Activated B cell treated with CpG ODN at 0.5 μM for 24 hours (primary cell): ENCODE results near the gene PARN. TPM values are rescaled to one million over a fixed set of nuclear protein-coding genes. Genes with fewer than 3 reads are reported as not detected.
A peak's percentile ranks its signal among the peaks of the same experiment; 100 is the strongest.

Source experiments
- ATAC-seq: fragments of 200-7000 bp; cut with Tn5 transposase; one replicate; pipeline ENCODE4 v1.10.0; 2021; ENCODE audit warnings: low read depth, mild to moderate bottlenecking, moderate library complexity
- CTCF ChIA-PET: fragments of 350-600 bp; sonication (Branson Sonifier 250); formaldehyde crosslinking; loops from one replicate; lab custom pipeline; 2021; ENCODE audit warnings: antibody characterized with exemption; lab: Charles Lee
- POLR2A ChIA-PET: fragments of 350-600 bp; sonication (Branson Sonifier 250); formaldehyde crosslinking; loops from one replicate; lab custom pipeline; 2021; ENCODE audit warnings: antibody characterized with exemption; lab: Charles Lee
- DNase-seq: peaks from one replicate; pipeline ENCODE4 v3.0.0; 2022
- H3K27ac Mint-ChIP-seq: one replicate; pipeline ENCODE4 v1.8.0; 2020; ENCODE audit warnings: mixed read lengths
- H3K27me3 Mint-ChIP-seq: one replicate; pipeline ENCODE4 v1.8.0; 2021; ENCODE audit warnings: mixed read lengths
- H3K36me3 Mint-ChIP-seq: one replicate; pipeline ENCODE4 v1.8.0; 2021; ENCODE audit warnings: low read depth, mixed read lengths
- H3K4me1 Mint-ChIP-seq: one replicate; pipeline ENCODE4 v1.8.0; 2021; ENCODE audit warnings: mixed read lengths
- H3K4me3 Mint-ChIP-seq: one replicate; pipeline ENCODE4 v1.8.0; 2020; ENCODE audit warnings: mild to moderate bottlenecking, mixed read lengths
- H3K9me3 Mint-ChIP-seq: one replicate; pipeline ENCODE4 v1.8.0; 2020; ENCODE audit warnings: mixed read lengths
- CTCF ChIP-seq: fragments of 200-600 bp; IDR thresholded peaks from one replicate; pipeline ENCODE4 v1.8.0; 2022; ENCODE audit warnings: antibody characterized with exemption, mild to moderate bottlenecking
- intact Hi-C: fragments of 100-400 bp; cut with micrococcal nuclease; formaldehyde crosslinking; loops from one replicate; pipeline ENCODE4 v1.15.1; 2024
- total RNA-seq: library from RNA; stranded (reverse); gene quantifications from 2 replicates; pipeline ENCODE4 v1.2.3, GENCODE V29; 2022

The PARN gene
- 47.3 and 49.6 TPM in 2 replicates for total RNA-seq

GRCh38 chr16:14629919-14630619 is at the start of gene PARN:
PARN (minus strand) TSS chr16:14630260; CDS start chr16:14630125, 135 bp downstream.
- Mint-ChIP-seq H3K27me3 (no peaks in the 10 kb centered on the region), H3K4me3 (peak within 1 kb of the TSS; percentile 92), H3K9me3 (peaks cover 3% of the 10 kb centered on the region), H3K36me3 (peaks cover 47% of the 10 kb centered on the region), H3K27ac (peak within 1 kb of the TSS; percentile 97), H3K4me1 (peaks cover 50% of the 10 kb centered on the region)
- ATAC-seq (peak; percentile 70), DNase-seq (peak; percentile 98)
- ChIA-PET POLR2A (interaction anchor here (0.5 to 2.2 kb wide), 12 partner anchors 10 to 710 kb away, joined by 3 to 17 read pairs (median 5); partner anchors contain the start of gene ERCC4), CTCF (interaction anchor here (0.6 kb wide), 1 partner anchor 24 kb away, joined by 3 read pairs; no protein-coding TSS in a partner anchor)
- TF ChIP-seq CTCF = no peak
- intact Hi-C loops = loop anchor here (1.0 to 10.0 kb wide), 4 partner anchors 22 to 1012 kb away; partner anchors contain the start of genes ERCC4, MARF1 and RRN3

- no peaks in the 10 kb centered on the region for H3K9me3 Mint-ChIP-seq
- no peak overlapping the region for H3K4me3 Mint-ChIP-seq
- CTCF ChIA-PET = no interaction called here
- ATAC-seq = no peak
- peaks cover 4% of the 10 kb centered on the region for H3K27me3 Mint-ChIP-seq
- intact Hi-C loops = no loop called here
- POLR2A ChIA-PET = no interaction called here
- no peak for DNase-seq
- no peaks in the 10 kb centered on the region for H3K4me1 Mint-ChIP-seq
- no peaks in the 10 kb centered on the region for H3K36me3 Mint-ChIP-seq
- TF ChIP-seq CTCF = no peak
- no peak overlapping the region for H3K27ac Mint-ChIP-seq
These were observed 48.9 kb upstream of the PARN start for GRCh38 chr16:14678748-14679497.

- Mint-ChIP-seq H3K27ac (no peak overlapping the region), H3K27me3 (peaks cover 4% of the 10 kb centered on the region), H3K36me3 (no peaks in the 10 kb centered on the region), H3K4me1 (peaks cover 6% of the 10 kb centered on the region), H3K9me3 (no peaks in the 10 kb centered on the region), H3K4me3 (no peak overlapping the region)
- no peak for DNase-seq
- POLR2A ChIA-PET = no interaction called here
- no peak for ATAC-seq
- intact Hi-C loops = no loop called here
- CTCF ChIA-PET = no interaction called here
- no peak for TF ChIP-seq CTCF
These were observed 47.6 kb upstream of the PARN start for GRCh38 chr16:14677627-14678026.

- H3K4me3 Mint-ChIP-seq = no peak overlapping the region
- H3K27me3 Mint-ChIP-seq = peaks cover 4% of the 10 kb centered on the region
- intact Hi-C loops = no loop called here
- POLR2A ChIA-PET = no interaction called here
- H3K4me1 Mint-ChIP-seq = peaks cover 16% of the 10 kb centered on the region
- no peak for TF ChIP-seq CTCF
- no peaks in the 10 kb centered on the region for H3K9me3 Mint-ChIP-seq
- H3K36me3 Mint-ChIP-seq = no peaks in the 10 kb centered on the region
- CTCF ChIA-PET = no interaction called here
- no peak overlapping the region for H3K27ac Mint-ChIP-seq
- DNase-seq = no peak
- ATAC-seq = no peak
These were observed 46.6 kb upstream of the PARN start for GRCh38 chr16:14676633-14677032.

- TF ChIP-seq CTCF = no peak
- peak overlapping the region; percentile 59 for H3K27ac Mint-ChIP-seq
- no peaks in the 10 kb centered on the region for H3K9me3 Mint-ChIP-seq
- peak; percentile 73 for ATAC-seq
- POLR2A ChIA-PET = no interaction called here
- peak overlapping the region; percentile 56 for H3K4me3 Mint-ChIP-seq
- intact Hi-C loops = no loop called here
- H3K4me1 Mint-ChIP-seq = peaks cover 18% of the 10 kb centered on the region
- H3K36me3 Mint-ChIP-seq = peaks cover 23% of the 10 kb centered on the region
- no peaks in the 10 kb centered on the region for H3K27me3 Mint-ChIP-seq
- DNase-seq = no peak
- CTCF ChIA-PET = no interaction called here
These were observed 42.4 kb upstream of the PARN start for GRCh38 chr16:14672403-14672971.
